Embryonic facial prominence (tissue), 1 donor: ENCODE results near the gene FGD5.

ENCODE experiments used
- DNase-seq: peaks from one replicate; pipeline ENCODE4 v3.0.0-alpha.2; 2016; ENCODE audit errors: extremely low spot score

FGD5 gene

GRCh38 chr3:14824646-14825045, 5.9 kb downstream of the FGD5 start:
- no peak for DNase-seq

DNA sequence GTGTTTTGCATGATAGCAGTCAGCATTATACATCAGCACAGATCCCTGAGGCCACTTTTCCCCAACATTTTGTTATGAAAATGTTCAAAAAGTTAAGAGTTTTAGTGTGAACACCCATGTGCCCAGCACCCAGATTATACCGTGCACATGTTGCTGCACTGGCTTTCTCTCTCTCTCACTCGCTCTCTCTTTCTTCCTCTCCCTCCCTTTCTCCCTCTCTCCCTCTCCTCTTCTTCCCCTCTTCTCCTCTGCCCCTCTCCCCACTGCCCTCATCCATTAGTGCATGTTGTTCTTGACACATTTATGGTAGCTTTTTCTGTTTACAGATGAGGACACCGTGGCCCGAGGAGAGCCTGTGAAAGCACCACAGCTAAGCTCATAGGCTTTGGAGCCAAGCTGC, 7.3 kb downstream of the FGD5 start:
- no peak for DNase-seq

GRCh38 chr3:14827776-14828175, 9.0 kb downstream of the FGD5 start:
- no peak for DNase-seq

DNA sequence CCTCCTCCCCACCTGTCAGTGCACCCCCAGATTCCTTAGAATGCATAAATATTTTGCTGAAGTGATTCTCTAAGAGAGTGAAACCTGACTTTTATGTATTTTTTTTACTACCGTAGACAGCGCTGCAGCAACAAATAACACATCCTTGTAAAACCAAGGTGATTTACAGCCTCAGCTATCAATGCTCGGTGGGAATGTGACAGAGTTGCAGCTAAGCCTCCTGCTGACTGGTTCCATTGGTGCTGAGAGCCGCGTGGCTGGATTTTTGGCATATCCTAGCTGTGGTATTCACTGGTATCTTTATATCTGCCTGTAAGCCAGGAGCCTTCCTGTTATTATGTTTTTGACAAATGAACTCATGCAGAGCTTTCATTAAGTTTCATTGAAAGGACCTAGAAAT, 11.0 kb downstream of the FGD5 start:
- no peak for DNase-seq

DNA sequence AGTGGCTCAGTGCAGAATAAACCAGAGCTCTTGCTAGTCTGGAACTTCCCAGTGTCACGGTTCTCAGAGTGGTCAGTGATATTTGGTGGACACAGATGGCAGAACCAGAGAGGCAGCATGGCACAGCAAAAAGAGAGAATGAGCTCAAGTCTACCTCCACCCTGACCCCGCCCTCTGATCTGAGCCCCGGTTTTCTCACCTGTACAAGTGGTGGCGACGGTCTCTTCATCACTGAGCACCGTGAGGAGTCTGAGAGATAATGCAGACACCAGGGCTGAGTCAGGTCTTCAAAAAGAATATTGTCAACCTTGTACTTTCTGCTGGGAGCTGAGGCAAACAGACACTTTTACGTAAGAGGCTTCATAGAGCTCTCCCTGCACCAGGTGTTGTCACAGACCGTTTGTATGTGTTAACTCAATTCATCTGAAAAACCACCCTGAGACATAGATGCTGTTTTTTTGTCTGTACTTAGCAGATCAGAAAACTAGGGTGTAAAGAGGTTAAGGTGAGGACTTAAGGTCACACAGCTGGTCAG, 13.2 kb downstream of the FGD5 start:
- no peak for DNase-seq

- no peak for DNase-seq
These were observed 14.4 kb downstream of the FGD5 start for GRCh38 chr3:14832975-14833722.

DNA sequence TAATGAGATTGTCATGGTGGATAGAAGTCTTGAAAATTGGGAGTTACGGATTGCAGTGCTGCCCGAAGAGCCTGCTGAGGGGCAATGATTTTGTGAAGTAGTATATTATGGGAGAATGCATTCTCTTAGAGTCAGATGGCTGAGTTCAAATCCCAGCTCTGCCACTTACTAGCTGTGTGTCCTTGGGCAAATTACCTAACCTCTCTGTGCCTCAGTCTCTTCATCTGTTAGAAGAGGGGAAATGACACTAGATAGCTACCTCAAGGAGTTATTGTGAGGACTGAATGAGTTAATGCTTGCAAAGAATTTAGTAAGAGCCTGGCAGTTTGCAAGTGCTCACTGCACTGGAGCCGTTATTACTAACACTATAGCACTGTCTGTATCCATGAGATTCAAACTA, 15.4 kb downstream of the FGD5 start:
- no peak for DNase-seq

- no peak for DNase-seq
These were observed 16.2 kb downstream of the FGD5 start for GRCh38 chr3:14834807-14835466.

GRCh38 chr3:14836049-14836468, 17.3 kb downstream of the FGD5 start:
- no peak for DNase-seq

GRCh38 chr3:14837186-14837877, 18.6 kb downstream of the FGD5 start:
- DNase-seq: no peak

DNA sequence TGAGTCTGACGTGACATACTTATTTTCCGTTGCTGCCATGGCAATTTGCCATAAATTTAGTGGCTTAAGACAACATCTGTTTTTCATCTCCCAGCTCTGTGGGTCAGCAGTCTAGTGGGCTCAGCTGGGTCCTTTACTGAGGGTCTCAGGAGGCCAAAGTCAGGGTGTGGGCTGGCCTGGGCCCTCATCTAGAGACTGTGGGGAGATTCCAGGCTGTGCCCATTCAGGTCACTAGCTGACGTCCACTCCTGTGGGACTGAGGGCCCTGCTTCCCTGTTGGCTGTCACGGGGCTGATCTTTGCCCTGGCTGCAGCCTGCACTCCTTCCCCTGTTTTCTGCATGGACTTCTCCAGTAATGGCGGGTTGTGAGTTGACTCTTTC, 19.1 kb downstream of the FGD5 start:
- DNase-seq: no peak

GRCh38 chr3:14839236-14839635, 20.5 kb downstream of the FGD5 start:
- DNase-seq: no peak

- no peak for DNase-seq
These were observed 23.1 kb downstream of the FGD5 start for GRCh38 chr3:14841836-14842235.

DNA sequence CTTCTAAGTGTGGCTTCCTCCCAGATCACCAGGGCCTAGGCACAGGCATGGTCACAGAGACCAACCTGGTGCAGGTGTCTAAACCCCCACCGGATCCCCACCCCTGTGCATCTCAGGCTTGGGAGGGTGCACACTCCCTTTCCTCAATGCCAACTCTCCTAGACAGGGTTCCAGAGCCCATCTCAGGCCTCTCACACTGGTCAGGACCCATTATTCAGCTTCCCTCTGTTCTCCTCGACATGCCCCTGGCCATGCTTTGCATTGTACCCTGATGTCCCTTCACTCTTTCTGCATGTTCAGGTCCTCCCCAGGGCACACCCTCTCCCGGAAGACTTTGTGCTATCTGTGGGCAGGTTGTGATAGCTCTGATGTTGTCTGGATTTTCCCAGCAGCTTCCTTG, 23.5 kb downstream of the FGD5 start:
- DNase-seq: no peak

GRCh38 chr3:14843321-14843720, 24.6 kb downstream of the FGD5 start:
- DNase-seq: no peak

GRCh38 chr3:14844386-14845170, 25.8 kb downstream of the FGD5 start:
- no peak for DNase-seq

GRCh38 chr3:14845180-14845579, 26.4 kb downstream of the FGD5 start:
- DNase-seq: no peak

DNA sequence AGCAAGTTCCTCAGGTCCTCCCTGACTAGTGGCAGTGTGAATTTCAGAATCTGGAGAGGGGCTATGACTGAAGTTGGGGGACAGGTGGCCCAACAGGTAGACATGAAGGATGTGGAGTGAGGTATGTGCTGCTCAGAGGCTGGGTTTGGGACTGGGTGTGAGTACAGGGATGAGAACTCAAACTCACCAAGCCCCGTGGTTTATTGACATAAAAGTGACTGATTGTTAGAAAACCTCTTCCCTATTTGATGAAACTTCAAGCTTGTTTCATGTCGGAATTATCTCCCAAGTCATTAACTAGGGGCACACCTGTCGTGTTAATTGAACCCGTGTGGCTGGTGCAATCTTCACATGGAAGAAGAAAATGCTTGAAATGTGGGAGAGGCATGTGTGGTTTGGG, 27.1 kb downstream of the FGD5 start:
- no peak for DNase-seq

GRCh38 chr3:14846226-14846880, 27.6 kb downstream of the FGD5 start:
- DNase-seq: no peak

- DNase-seq: no peak
These were observed 29.1 kb downstream of the FGD5 start for GRCh38 chr3:14847613-14848541.
